Lung (tissue), 12 donors: Measurements from ENCODE around the gene MDM4. TPM values are rescaled to one million over a fixed set of nuclear protein-coding genes. Genes with fewer than 3 reads are reported as not detected.

ENCODE experiments used
- ATAC-seq: fragments of 200-7000 bp; cut with Tn5 transposase; one replicate; pipeline ENCODE4 v1.9.1; 2020; ENCODE audit warnings: moderate number of reproducible peaks; ENCODE audit not compliant: insufficient read depth, low FRiP score
- DNase-seq, 3 donors: peaks; one replicate each; pipeline ENCODE4 v3.0.0-alpha.2; 2013 to 2017
- H3K27ac ChIP-seq, 2 donors: one replicate each; pipeline ENCODE4 v1.5.1; 2013; ENCODE audit warnings: mild to moderate bottlenecking in 2 of 2, moderate library complexity in 2 of 2, control low read depth in 1 of 2, inconsistent platforms in 1 of 2, low read depth in 1 of 2, low read length in 1 of 2
- H3K27me3 ChIP-seq, 3 donors: one replicate each; pipeline ENCODE4 v1.5.1; 2013; ENCODE audit warnings: low read length in 2 of 3; ENCODE audit not compliant: control insufficient read depth in 3 of 3, insufficient read depth in 3 of 3
- H3K36me3 ChIP-seq, 4 donors: one replicate each; pipeline ENCODE4 v1.5.1; 2013; ENCODE audit warnings: low read length in 4 of 4, mild to moderate bottlenecking in 1 of 4, moderate library complexity in 1 of 4; ENCODE audit not compliant: control insufficient read depth in 4 of 4, insufficient read depth in 4 of 4
- H3K4me1 ChIP-seq, 5 donors: one replicate each; pipeline ENCODE4 v1.5.1; 2013; ENCODE audit warnings: low read length in 5 of 5, mild to moderate bottlenecking in 2 of 5, moderate library complexity in 1 of 5; ENCODE audit not compliant: control insufficient read depth in 5 of 5, insufficient read depth in 5 of 5
- H3K4me3 ChIP-seq: one replicate; pipeline ENCODE4 v1.5.1; 2013; ENCODE audit warnings: mild to moderate bottlenecking, control low read depth, moderate library complexity
- H3K9ac ChIP-seq, 2 donors: one replicate each; pipeline ENCODE4 v1.5.1; 2013; ENCODE audit warnings: low read length in 2 of 2, control low read depth in 1 of 2; ENCODE audit not compliant: insufficient read depth in 1 of 2
- H3K9me3 ChIP-seq, 4 donors: one replicate each; pipeline ENCODE4 v1.5.1; 2013; ENCODE audit warnings: low read length in 3 of 4, mild to moderate bottlenecking in 1 of 4, moderate library complexity in 1 of 4; ENCODE audit not compliant: control insufficient read depth in 4 of 4, insufficient read depth in 3 of 4
- WGBS, 2 donors: extraction: QIAGEN DNeasy Blood & Tissue Kit; methylation state at CpG; one replicate each; pipeline ENCODE4 v1.1.7; 2013; 5-methylcytosine and 5-hydroxymethylcytosine counted together
- polyA plus RNA-seq, 2 donors: library from polyadenylated mRNA; stranded (reverse); fragments of 200-250 nt; gene quantifications; one replicate each; pipeline ENCODE4 v1.2.1, GENCODE V29; 2013
- total RNA-seq, 2 donors: library from RNA; depleted of rRNA in 1 of 2; stranded (reverse); fragments of >200 nt in 1 of 2; gene quantifications; one replicate each; pipeline ENCODE4 v1.2.1, GENCODE V29; 2014 to 2021
- TF ChIP-seq, protein P1 (sequence below): IDR thresholded peaks from 2 replicates; pipeline ENCODE4 v1.5.1; 2012; ENCODE audit warnings: mild to moderate bottlenecking; ENCODE audit errors: control extremely low read depth, extremely low read depth
- donor health status: control.
- donor health status: control.
- donor health status: Bipolar disorder and iron deficiency.
- donor health status: healthy.
- donor health status: DM: yes; HTN: yes; CAD: no.

Gene MDM4
- total and polyA plus RNA-seq, 4 donors = 5.6 to 138 (median 38.9) TPM

DNA sequence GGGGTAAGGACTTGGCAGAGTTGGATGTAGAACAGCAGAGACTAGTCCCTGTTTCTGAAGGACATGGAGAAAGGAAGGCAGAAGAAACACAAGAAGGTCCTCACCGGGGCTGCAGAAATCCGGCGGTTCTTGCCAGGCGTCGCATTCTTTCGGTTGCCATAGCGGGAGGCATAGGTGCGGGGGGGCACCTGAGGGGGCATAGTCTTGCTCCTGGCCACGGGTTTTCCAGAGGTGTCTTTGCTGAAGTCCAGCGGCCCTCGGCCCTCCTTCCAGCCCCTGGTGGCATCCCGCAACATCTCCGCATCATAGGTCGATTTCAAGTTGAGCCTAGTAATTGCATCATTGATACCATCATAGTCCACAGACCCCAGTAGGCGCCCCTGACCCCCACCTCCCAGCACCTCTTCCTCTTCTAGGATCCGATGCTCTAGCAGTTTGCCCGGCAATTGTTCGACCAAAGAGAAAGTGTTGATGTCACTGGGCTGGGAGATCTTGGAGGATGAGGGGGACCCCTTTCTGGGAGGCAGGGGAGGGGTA is 47.4 kb upstream of the MDM4 start:
- Histone ChIP-seq H3K36me3 (peaks cover 0 to 17% (median 4%) of the 10 kb centered on the region in 4 donors), H3K4me3 (no peak overlapping the region), H3K9me3 (no peaks in the 10 kb centered on the region), H3K9ac (no peak overlapping the region), H3K27ac (peak overlapping the region in 1 of 2 donors; percentile 58), H3K4me1 (peaks cover 0 to 22% (median 11%) of the 10 kb centered on the region in 5 donors), H3K27me3 (no peaks in the 10 kb centered on the region)
- TF ChIP-seq, protein P1, sequence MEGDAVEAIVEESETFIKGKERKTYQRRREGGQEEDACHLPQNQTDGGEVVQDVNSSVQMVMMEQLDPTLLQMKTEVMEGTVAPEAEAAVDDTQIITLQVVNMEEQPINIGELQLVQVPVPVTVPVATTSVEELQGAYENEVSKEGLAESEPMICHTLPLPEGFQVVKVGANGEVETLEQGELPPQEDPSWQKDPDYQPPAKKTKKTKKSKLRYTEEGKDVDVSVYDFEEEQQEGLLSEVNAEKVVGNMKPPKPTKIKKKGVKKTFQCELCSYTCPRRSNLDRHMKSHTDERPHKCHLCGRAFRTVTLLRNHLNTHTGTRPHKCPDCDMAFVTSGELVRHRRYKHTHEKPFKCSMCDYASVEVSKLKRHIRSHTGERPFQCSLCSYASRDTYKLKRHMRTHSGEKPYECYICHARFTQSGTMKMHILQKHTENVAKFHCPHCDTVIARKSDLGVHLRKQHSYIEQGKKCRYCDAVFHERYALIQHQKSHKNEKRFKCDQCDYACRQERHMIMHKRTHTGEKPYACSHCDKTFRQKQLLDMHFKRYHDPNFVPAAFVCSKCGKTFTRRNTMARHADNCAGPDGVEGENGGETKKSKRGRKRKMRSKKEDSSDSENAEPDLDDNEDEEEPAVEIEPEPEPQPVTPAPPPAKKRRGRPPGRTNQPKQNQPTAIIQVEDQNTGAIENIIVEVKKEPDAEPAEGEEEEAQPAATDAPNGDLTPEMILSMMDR = no peak
- 87 to 88% methylated on average over 18 of the region's 18 CpGs for WGBS, 2 donors
- no peak for ATAC-seq
- no peak for DNase-seq

DNA sequence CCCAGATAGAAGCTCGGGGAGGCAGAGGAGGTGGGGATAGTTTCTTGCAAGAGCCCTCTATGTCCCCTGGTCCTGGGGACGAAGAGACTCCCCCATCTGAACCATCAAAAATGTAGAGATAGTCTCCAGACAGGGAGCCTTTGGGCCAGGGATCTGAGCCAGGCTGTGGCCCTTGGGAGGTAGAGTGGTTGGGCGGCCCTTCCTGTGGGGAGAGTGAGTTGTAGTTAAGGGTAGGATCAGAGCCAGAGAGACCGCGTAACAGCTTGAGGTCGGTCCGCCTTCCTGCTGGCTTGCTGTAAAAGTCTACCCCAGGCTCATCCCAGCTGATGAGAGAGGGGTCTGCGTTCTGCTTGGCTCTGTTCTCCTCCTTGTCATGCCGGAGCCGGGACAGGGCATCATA is 46.9 kb upstream of the MDM4 start:
- H3K9me3 ChIP-seq = no peaks in the 10 kb centered on the region
- H3K4me1 ChIP-seq = peaks cover 0 to 20% (median 10%) of the 10 kb centered on the region in 5 donors
- ATAC-seq (no peak), DNase-seq (no peak)
- peaks cover 0 to 14% (median 4%) of the 10 kb centered on the region in 4 donors for H3K36me3 ChIP-seq
- no peak overlapping the region for H3K27ac ChIP-seq
- TF ChIP-seq, protein P1 = no peak
- 87 to 90% methylated on average over 10 of the region's 10 CpGs for WGBS, 2 donors
- H3K27me3 ChIP-seq = no peaks in the 10 kb centered on the region
- H3K9ac ChIP-seq = no peak overlapping the region
- H3K4me3 ChIP-seq = no peak overlapping the region

DNA sequence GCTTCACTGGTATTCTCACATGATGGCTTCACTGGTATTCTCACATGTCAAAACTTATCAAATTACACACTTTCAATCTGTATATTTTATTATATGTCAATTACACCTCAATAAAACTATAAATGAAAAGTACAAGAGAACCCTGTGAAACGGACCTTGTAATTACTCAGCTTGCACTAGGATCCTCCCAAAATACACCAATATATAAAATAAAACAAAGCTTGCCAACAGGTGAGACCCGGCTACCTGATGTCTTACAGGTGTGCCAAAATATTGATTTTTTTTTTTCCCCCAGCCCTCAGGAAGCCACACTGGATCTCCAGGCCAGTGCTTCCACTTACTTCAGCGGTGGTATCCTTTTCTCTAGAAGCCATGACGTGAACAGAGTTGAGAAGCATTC is 44.5 kb upstream of the MDM4 start:
- H3K27me3 ChIP-seq = no peaks in the 10 kb centered on the region
- ATAC-seq (no peak), DNase-seq (no peak)
- no peak overlapping the region for H3K9ac ChIP-seq
- peaks cover 0 to 12% (median 4%) of the 10 kb centered on the region in 4 donors for H3K36me3 ChIP-seq
- TF ChIP-seq, protein P1 = no peak
- no peak overlapping the region for H3K4me3 ChIP-seq
- no peaks in the 10 kb centered on the region for H3K9me3 ChIP-seq
- 92 to 98% methylated on average over 4 of the region's 4 CpGs for WGBS, 2 donors
- H3K4me1 ChIP-seq = peaks cover 0 to 17% (median 4%) of the 10 kb centered on the region in 5 donors
- no peak overlapping the region for H3K27ac ChIP-seq

DNA sequence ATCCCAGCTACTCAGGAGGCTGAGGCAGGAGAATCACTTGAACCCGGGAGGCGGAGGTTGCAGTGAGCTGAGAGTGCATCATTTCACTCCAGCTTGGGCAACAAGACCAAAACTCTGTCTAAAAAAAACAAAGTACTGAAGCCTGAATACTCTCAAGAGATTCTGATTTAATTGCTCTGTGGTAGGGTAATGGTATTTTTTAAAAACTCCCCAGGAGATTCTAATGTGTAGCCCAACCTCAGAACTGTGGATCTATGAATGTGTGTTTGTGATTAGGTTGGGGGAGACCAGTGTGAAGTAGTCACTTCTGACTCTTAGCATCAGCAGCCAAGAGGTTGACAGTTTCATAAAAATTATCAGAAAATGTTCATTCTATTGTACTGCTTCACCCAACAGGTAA is 43.5 kb upstream of the MDM4 start:
- ATAC-seq (no peak), DNase-seq (no peak)
- H3K9ac ChIP-seq = no peak overlapping the region
- peaks cover 0 to 22% (median 12%) of the 10 kb centered on the region in 5 donors for H3K4me1 ChIP-seq
- no peak overlapping the region for H3K27ac ChIP-seq
- TF ChIP-seq, protein P1 = no peak
- no peaks in the 10 kb centered on the region for H3K27me3 ChIP-seq
- peaks cover 0 to 10% (median 4%) of the 10 kb centered on the region in 4 donors for H3K36me3 ChIP-seq
- WGBS, 2 donors = 95 to 97% methylated on average over 2 of the region's 2 CpGs
- no peaks in the 10 kb centered on the region for H3K9me3 ChIP-seq
- no peak overlapping the region for H3K4me3 ChIP-seq
